IgD-negative memory B cell (primary cell): ENCODE results near the gene CXCL11. TPM values are rescaled to one million over a fixed set of nuclear protein-coding genes. Genes with fewer than 3 reads are reported as not detected.
"Not testable (repeated sequence)": the region's sequence is repeated elsewhere in the genome, so short reads cannot be mapped to it uniquely, and the experiment has no call there.

Source experiments
- H3K27ac Mint-ChIP-seq, 3 donors: one replicate each; pipeline ENCODE4 v1.8.0; 2020 to 2022; ENCODE audit warnings: mild to moderate bottlenecking in 3 of 3, mixed read lengths in 3 of 3, moderate library complexity in 1 of 3
- H3K27me3 Mint-ChIP-seq: one replicate; pipeline ENCODE4 v1.8.0; 2021; ENCODE audit warnings: mixed read lengths
- H3K36me3 Mint-ChIP-seq: one replicate; pipeline ENCODE4 v1.8.0; 2020; ENCODE audit warnings: mild to moderate bottlenecking, mixed read lengths
- H3K4me1 Mint-ChIP-seq, 3 donors: one replicate each; pipeline ENCODE4 v1.8.0; 2020 to 2022; ENCODE audit warnings: mixed read lengths in 3 of 3, mild to moderate bottlenecking in 1 of 3
- H3K4me3 Mint-ChIP-seq, 4 donors: one replicate each; pipeline ENCODE4 v1.8.0; 2020 to 2022; ENCODE audit warnings: mild to moderate bottlenecking in 4 of 4, mixed read lengths in 4 of 4, moderate library complexity in 3 of 4
- H3K9me3 Mint-ChIP-seq, 3 donors: one replicate each; pipeline ENCODE4 v1.8.0; 2020 to 2021; ENCODE audit warnings: mixed read lengths in 3 of 3, mild to moderate bottlenecking in 1 of 3
- polyA plus RNA-seq: library from polyadenylated mRNA; unstranded; fragments of 300-500 nt; fragmentation: Illumina TruSeq; gene quantifications from one replicate; pipeline ENCODE4 v1.2.3, GENCODE V29; 2021

Gene CXCL11
- polyA plus RNA-seq, 1 donor from 2014 or later: not detected

GRCh38 chr4:76055421-76055820, 19.6 kb upstream of the CXCL11 start:
- peaks cover 21 to 23% (median 22%) of the 10 kb centered on the region in 3 donors for H3K4me1 Mint-ChIP-seq
- no peaks in the 10 kb centered on the region for H3K27me3 Mint-ChIP-seq
- H3K36me3 Mint-ChIP-seq: no peaks in the 10 kb centered on the region
- H3K9me3 Mint-ChIP-seq: no peaks in the 10 kb centered on the region
- peak overlapping the region in 2 of 4 donors; percentile 3 to 80 for H3K4me3 Mint-ChIP-seq
- H3K27ac Mint-ChIP-seq: peak overlapping the region in 2 of 3 donors; percentile 0 to 69

- Mint-ChIP-seq H3K4me1 (peaks cover 18 to 19% (median 19%) of the 10 kb centered on the region in 3 donors), H3K4me3 (peak overlapping the region in 2 of 4 donors; percentile 67 to 83), H3K9me3 (no peaks in the 10 kb centered on the region), H3K27me3 (no peaks in the 10 kb centered on the region), H3K36me3 (no peaks in the 10 kb centered on the region), H3K27ac (peak overlapping the region; percentile 0 to 71 (median 69))
These were observed 19.1 kb upstream of the CXCL11 start for GRCh38 chr4:76055016-76055415.

GRCh38 chr4:76053730-76054129, 17.9 kb upstream of the CXCL11 start:
- Mint-ChIP-seq H3K9me3 (no peaks in the 10 kb centered on the region), H3K36me3 (no peaks in the 10 kb centered on the region), H3K27me3 (no peaks in the 10 kb centered on the region), H3K27ac (no peak overlapping the region), H3K4me1 (peaks cover 14 to 17% (median 15%) of the 10 kb centered on the region in 3 donors), H3K4me3 (no peak overlapping the region)

GRCh38 chr4:76050560-76051050, 14.7 kb upstream of the CXCL11 start:
- not testable (repeated sequence) for H3K4me1 Mint-ChIP-seq, H3K36me3 Mint-ChIP-seq, H3K27me3 Mint-ChIP-seq, H3K4me3 Mint-ChIP-seq, H3K27ac Mint-ChIP-seq, H3K9me3 Mint-ChIP-seq

- not testable (repeated sequence) for H3K4me3 Mint-ChIP-seq, H3K27ac Mint-ChIP-seq, H3K36me3 Mint-ChIP-seq, H3K27me3 Mint-ChIP-seq, H3K4me1 Mint-ChIP-seq, H3K9me3 Mint-ChIP-seq
These were observed 14.1 kb upstream of the CXCL11 start for GRCh38 chr4:76049860-76050416.

GRCh38 chr4:76044686-76045085, 8.8 kb upstream of the CXCL11 start:
- H3K4me1 Mint-ChIP-seq, H3K36me3 Mint-ChIP-seq, H3K27me3 Mint-ChIP-seq, H3K27ac Mint-ChIP-seq, H3K4me3 Mint-ChIP-seq, H3K9me3 Mint-ChIP-seq: not testable (repeated sequence)

GRCh38 chr4:76043306-76043705, 7.4 kb upstream of the CXCL11 start:
- H3K27me3 Mint-ChIP-seq, H3K27ac Mint-ChIP-seq, H3K9me3 Mint-ChIP-seq, H3K4me1 Mint-ChIP-seq, H3K4me3 Mint-ChIP-seq, H3K36me3 Mint-ChIP-seq: not testable (repeated sequence)

- not testable (repeated sequence) for H3K36me3 Mint-ChIP-seq
These were observed 6.5 kb upstream of the CXCL11 start for GRCh38 chr4:76042241-76042998.

GRCh38 chr4:76036855-76037254, 985 bp upstream of the CXCL11 start:
- H3K4me1 Mint-ChIP-seq: peaks cover 0 to 2% (median 0%) of the 10 kb centered on the region in 3 donors
- H3K36me3 Mint-ChIP-seq: no peaks in the 10 kb centered on the region
- H3K27me3 Mint-ChIP-seq: no peaks in the 10 kb centered on the region
- H3K9me3 Mint-ChIP-seq: no peaks in the 10 kb centered on the region
- no peak overlapping the region for H3K4me3 Mint-ChIP-seq
- no peak overlapping the region for H3K27ac Mint-ChIP-seq

More at GRCh38 chr4:76042241-76042998, 6.5 kb upstream of the CXCL11 start:
- not testable (repeated sequence) for H3K4me1 Mint-ChIP-seq, H3K9me3 Mint-ChIP-seq, H3K27me3 Mint-ChIP-seq
- Mint-ChIP-seq H3K27ac (peak overlapping the region in 1 of 3 donors; percentile 36), H3K4me3 (peak overlapping the region; percentile 22 to 88 (median 78))

- Mint-ChIP-seq H3K4me3 (no peak overlapping the region), H3K27ac (no peak overlapping the region), H3K4me1 (peaks cover 0 to 2% (median 0%) of the 10 kb centered on the region in 3 donors), H3K27me3 (no peaks in the 10 kb centered on the region), H3K36me3 (no peaks in the 10 kb centered on the region), H3K9me3 (no peaks in the 10 kb centered on the region)
These were observed 729 bp downstream of the CXCL11 start for GRCh38 chr4:76035141-76035540.

GRCh38 chr4:76029300-76029699, 6.6 kb downstream of the CXCL11 start:
- no peaks in the 10 kb centered on the region for H3K36me3 Mint-ChIP-seq
- no peak overlapping the region for H3K27ac Mint-ChIP-seq
- H3K4me3 Mint-ChIP-seq: no peak overlapping the region
- H3K27me3 Mint-ChIP-seq: peaks cover 2% of the 10 kb centered on the region
- H3K9me3 Mint-ChIP-seq: no peaks in the 10 kb centered on the region
- H3K4me1 Mint-ChIP-seq: peaks cover 7 to 10% (median 8%) of the 10 kb centered on the region in 3 donors

- no peaks in the 10 kb centered on the region for H3K9me3 Mint-ChIP-seq
- H3K27me3 Mint-ChIP-seq: peaks cover 2% of the 10 kb centered on the region
- peak overlapping the region in 3 of 4 donors; percentile 61 to 73 (median 63) for H3K4me3 Mint-ChIP-seq
- H3K27ac Mint-ChIP-seq: peak overlapping the region in 1 of 3 donors; percentile 84
- H3K36me3 Mint-ChIP-seq: no peaks in the 10 kb centered on the region
- peaks cover 11 to 17% (median 16%) of the 10 kb centered on the region in 3 donors for H3K4me1 Mint-ChIP-seq
These were observed 7.5 kb downstream of the CXCL11 start for GRCh38 chr4:76028350-76028765.

- Mint-ChIP-seq H3K27ac (no peak overlapping the region), H3K4me3 (peak overlapping the region in 2 of 4 donors; percentile 53 to 55), H3K36me3 (no peaks in the 10 kb centered on the region), H3K4me1 (peaks cover 20 to 42% (median 29%) of the 10 kb centered on the region in 3 donors), H3K9me3 (peaks cover 0 to 2% (median 0%) of the 10 kb centered on the region in 3 donors), H3K27me3 (peaks cover 2% of the 10 kb centered on the region)
These were observed 11.8 kb downstream of the CXCL11 start for GRCh38 chr4:76024065-76024464.

GRCh38 chr4:76023389-76023788, 12.5 kb downstream of the CXCL11 start, which contains the start of gene CXCL10:
CXCL10 (minus strand) TSS chr4:76023497; CDS start chr4:76023431, 66 bp downstream.
- H3K27ac Mint-ChIP-seq: no peak within 1 kb of the TSS
- H3K4me1 Mint-ChIP-seq: peaks cover 17 to 38% (median 25%) of the 10 kb centered on the region in 3 donors
- peaks cover 0 to 2% (median 0%) of the 10 kb centered on the region in 3 donors for H3K9me3 Mint-ChIP-seq
- no peaks in the 10 kb centered on the region for H3K27me3 Mint-ChIP-seq
- H3K36me3 Mint-ChIP-seq: no peaks in the 10 kb centered on the region
- H3K4me3 Mint-ChIP-seq: peak within 1 kb of the TSS in 2 of 4 donors; percentile 53 to 55

GRCh38 chr4:76022677-76023076, 13.2 kb downstream of the CXCL11 start:
- peaks cover 0 to 2% (median 0%) of the 10 kb centered on the region in 3 donors for H3K9me3 Mint-ChIP-seq
- no peak overlapping the region for H3K4me3 Mint-ChIP-seq
- peaks cover 13 to 34% (median 22%) of the 10 kb centered on the region in 3 donors for H3K4me1 Mint-ChIP-seq
- no peaks in the 10 kb centered on the region for H3K36me3 Mint-ChIP-seq
- H3K27me3 Mint-ChIP-seq: no peaks in the 10 kb centered on the region
- H3K27ac Mint-ChIP-seq: no peak overlapping the region
